Body of pancreas (tissue), 4 donors: ENCODE results near the gene MPDU1.

Source experiments
- POLR2A ChIP-seq, 3 donors: fragments of 450-650 bp; IDR thresholded peaks; one replicate each; pipeline ENCODE4 v1.6.1; 2016; ENCODE audit warnings: antibody characterized with exemption in 3 of 3, mild to moderate bottlenecking in 2 of 3
- TF ChIP-seq, protein P1 (sequence below), 7 experiments: fragments of 450-650 bp in 4 of 7; fragments of 200-600 bp in 3 of 7; sonication (generic) in 3 of 7; IDR thresholded peaks; one replicate each; pipeline ENCODE4 v1.5.1; 2016 to 2019; ENCODE audit warnings: antibody characterized with exemption in 7 of 7

- TF ChIP-seq, protein P1, sequence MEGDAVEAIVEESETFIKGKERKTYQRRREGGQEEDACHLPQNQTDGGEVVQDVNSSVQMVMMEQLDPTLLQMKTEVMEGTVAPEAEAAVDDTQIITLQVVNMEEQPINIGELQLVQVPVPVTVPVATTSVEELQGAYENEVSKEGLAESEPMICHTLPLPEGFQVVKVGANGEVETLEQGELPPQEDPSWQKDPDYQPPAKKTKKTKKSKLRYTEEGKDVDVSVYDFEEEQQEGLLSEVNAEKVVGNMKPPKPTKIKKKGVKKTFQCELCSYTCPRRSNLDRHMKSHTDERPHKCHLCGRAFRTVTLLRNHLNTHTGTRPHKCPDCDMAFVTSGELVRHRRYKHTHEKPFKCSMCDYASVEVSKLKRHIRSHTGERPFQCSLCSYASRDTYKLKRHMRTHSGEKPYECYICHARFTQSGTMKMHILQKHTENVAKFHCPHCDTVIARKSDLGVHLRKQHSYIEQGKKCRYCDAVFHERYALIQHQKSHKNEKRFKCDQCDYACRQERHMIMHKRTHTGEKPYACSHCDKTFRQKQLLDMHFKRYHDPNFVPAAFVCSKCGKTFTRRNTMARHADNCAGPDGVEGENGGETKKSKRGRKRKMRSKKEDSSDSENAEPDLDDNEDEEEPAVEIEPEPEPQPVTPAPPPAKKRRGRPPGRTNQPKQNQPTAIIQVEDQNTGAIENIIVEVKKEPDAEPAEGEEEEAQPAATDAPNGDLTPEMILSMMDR (IDR thresholded peaks at IDR 0.05): no peak
- TF ChIP-seq POLR2A (IDR thresholded peaks at IDR 0.05): no peak
Measured at GRCh38 chr17:7618608-7619007, 35.0 kb downstream of the MPDU1 start.
